ENCODE measurements around the gene MAK. TPM values are rescaled to one million over a fixed set of nuclear protein-coding genes. Genes with fewer than 3 reads are reported as not detected.
"Not testable (repeated sequence)": the region's sequence is repeated elsewhere in the genome, so short reads cannot be mapped to it uniquely, and the experiment has no call there.

Gene MAK
- total RNA-seq, 1 donor from 2014 or later = not detected

DNA sequence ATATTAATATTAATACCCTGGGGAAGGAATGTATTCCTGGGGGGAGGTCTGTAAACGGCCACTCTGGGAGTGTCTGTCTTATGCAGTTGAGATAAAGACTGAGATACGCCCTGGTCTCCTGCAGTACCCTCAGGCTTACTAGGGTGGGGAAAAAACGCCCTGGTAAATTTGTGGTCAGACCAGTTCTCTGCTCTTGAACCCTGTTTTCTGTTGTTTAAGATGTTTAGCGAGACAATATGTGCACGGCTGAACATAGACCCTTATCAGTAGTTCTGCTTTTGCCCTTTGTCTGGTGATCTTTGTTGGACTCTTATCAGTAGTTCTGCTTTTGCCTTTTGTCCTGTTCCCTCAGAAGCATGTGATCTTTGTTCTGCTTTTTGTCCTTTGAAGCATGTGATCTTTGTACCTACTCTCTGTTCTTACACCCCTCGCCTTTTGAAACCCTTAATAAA is 15.5 kb upstream of the MAK start:
- not testable (repeated sequence) for DNase-seq (ENCODE audit: low read depth in 2 of 2)

DNA sequence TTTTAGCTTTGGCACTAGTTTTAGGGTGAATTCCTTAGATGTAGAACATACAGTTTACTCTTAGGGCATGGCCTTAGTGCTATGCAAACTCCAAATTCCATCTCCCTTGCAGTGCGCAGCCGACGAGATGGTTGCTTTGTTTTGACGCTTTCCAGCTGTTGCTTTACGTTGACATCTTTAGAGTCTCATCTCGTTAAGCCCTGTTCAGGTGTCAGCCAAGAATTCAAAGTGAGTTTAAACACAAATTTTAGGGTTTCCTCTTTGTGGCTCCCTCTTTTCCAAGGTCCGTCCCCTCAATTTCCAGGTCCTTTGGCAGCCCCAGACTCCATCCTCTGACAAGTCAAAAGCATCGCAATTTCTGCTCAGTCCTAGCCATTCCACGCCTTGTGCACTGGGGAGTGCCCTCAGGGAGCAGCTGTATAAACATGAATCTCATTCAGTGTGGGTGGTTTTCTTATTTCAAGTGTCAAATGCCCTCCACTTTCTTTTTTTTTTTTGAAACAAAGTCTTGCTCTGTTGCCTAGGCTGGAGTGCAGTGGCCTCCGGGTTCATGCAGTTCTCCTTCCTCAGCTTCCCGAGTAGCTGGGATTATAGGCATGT is 14.1 kb upstream of the MAK start:
- DNase-seq (ENCODE audit: low read depth in 2 of 2) = no peak

- DNase-seq (ENCODE audit: low read depth in 2 of 2) = no peak
Observed at GRCh38 chr6:10850728-10851127, 12.4 kb upstream of the MAK start.

DNA sequence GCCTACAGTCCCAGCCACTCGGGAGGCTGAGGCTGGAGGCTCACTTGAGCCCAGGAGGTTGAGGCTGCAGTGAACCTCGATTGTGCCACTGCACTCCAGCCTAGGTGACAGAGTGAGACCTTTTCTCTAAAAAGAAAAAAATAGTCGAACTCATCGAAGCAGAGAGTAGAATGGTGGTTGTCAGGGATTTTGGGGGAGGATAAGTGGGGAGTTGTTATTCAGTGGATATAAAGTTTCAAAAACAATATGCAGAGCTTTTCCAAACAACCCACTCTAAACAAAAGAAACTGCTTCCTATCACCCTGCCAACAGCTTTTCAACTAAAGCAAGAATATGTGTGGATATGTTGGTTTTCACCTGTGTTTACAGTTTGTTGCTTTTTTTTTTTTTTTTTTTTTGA is 11.6 kb upstream of the MAK start:
- DNase-seq (ENCODE audit: low read depth in 2 of 2) = no peak

DNA sequence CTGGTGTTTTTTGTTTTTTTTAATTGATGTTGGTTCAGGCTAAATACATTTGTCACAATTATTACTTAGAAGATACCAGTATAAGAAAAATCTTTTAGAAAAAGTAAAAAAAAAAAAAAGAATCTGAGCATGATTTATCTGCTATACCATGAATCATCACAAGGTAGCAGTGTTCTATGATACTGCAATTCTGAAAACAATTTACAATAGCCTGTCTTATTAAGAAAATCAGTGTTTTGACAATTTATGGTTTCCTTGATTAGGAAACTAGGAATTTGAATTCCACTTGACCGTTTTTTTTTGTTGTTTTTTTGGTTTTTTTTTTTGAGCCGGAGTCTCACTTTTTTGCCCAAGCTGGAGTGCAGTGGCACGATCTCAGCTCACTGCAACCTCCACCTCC is 9.3 kb upstream of the MAK start:
- no peak for DNase-seq (ENCODE audit: low read depth in 2 of 2)

DNA sequence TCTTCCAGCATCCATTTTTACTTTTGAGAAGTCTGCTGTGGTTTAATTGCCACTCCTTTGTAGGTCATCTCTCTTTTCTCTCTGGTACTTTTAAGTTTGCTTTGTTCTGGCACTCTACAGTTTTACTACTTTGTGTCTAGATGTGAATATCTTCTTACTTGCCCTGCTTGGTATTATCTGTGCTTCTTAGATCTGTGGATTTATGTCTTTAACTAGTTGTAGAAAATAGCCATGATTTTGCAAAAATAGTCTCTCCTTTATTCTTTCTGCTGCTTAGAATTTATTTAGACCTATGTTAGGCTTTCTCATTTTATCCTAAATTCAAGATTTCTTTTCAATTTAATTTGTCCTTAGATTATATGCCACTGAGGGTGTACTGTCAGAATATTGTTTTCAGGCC is 5.2 kb upstream of the MAK start:
- DNase-seq (ENCODE audit: low read depth in 2 of 2) = no peak

GRCh38 chr6:10838794-10839333 is 525 bp upstream of the MAK start:
- DNase-seq (ENCODE audit: low read depth in 2 of 2) = no peak

DNA sequence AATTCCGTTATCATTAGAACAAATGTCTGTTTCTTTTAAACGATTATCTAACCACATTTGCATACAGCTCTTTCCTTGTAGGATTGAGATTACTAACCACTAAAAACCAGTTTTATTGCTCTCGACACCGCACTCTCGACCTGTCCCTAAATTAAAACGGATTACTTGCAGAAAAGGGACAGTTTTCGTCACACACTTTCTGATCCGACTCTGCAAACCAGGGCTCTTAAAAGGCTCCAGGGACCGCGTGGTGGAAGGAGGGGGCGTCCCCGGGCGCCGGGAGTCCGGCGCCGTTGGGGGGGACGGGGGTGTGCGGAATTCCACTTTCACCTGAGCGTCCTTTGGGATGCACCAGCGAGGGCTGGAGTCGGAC is 731 bp downstream of the MAK start:
- DNase-seq (ENCODE audit: low read depth in 2 of 2) = no peak

DNA sequence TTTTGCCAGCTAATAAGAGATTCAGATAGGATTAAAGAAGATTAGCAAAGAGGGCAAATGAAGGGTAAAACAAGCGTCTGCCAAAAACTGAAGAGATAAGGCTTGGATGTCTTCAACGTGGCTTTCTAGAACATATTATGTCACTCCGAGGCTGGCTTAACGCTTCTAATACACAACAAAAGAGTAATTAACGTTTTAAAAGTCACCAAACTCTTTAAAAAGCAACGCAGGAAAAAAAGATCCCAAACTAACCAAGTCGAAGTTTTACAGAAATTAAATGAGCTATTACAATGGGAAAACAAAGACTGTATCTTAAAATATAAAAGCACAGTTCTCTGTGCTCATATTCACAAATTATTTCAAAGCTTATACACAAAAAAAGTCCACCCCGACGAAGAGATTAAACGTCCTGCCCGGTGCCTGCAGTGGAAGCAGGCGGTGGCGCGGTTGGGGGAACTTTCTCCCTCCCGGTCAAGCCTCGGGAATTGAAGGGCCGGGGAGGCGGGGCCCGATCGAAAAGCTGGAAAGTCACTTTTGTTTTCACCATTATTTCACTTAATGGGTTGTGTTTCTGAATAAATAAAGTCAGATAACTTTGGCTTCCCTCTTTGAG is 1.2 kb downstream of the MAK start:
- DNase-seq (ENCODE audit: low read depth in 2 of 2) = peak in 1 of 2 donors; percentile 9

GRCh38 chr6:10834823-10835222 is 3.5 kb downstream of the MAK start:
- DNase-seq (ENCODE audit: low read depth in 2 of 2) = no peak

GRCh38 chr6:10831609-10832008 is 6.7 kb downstream of the MAK start:
- no peak for DNase-seq (ENCODE audit: low read depth in 2 of 2)

GRCh38 chr6:10824819-10825218 is 13.5 kb downstream of the MAK start:
- DNase-seq (ENCODE audit: low read depth in 2 of 2) = no peak

DNA sequence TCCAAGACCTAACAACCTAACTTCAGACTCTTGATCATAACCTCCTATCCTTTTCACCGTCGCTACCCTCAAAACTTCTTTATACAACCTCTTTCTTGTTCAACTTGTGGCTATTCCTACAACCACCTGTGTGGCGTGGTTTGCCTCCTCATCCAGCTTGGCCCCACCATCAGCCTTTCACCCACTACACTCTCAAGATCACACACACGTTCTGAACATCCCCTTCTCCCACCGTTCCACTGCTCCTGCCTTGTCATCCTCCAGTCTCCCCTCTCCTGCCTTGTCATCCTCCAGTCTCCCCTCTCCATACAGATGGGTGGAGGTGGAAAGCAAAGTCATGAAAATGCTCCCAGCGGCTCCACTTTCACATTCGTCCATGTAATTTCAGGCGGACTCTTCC is 14.0 kb downstream of the MAK start:
- DNase-seq (ENCODE audit: low read depth in 2 of 2) = no peak

DNA sequence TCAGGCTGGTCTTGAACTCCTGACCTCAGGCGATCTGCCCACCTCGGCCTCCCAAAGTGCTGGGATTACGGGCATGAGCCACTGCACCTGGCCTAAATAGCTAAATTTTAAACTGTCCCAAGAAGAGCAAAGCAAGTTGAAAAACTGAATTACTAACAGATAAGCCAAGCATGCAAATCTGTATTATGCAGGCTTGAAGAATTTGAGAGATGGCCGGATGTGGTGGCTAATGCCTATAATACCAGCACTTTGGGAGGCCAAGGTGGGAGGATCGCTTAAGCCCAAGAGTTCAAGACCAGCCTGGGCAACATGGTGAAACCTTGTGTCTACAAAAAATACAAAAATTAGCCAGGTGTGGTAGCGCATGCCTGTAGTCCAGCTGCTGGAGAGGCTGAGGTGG is 24.2 kb downstream of the MAK start:
- not testable (repeated sequence) for DNase-seq (ENCODE audit: low read depth in 2 of 2)

DNA sequence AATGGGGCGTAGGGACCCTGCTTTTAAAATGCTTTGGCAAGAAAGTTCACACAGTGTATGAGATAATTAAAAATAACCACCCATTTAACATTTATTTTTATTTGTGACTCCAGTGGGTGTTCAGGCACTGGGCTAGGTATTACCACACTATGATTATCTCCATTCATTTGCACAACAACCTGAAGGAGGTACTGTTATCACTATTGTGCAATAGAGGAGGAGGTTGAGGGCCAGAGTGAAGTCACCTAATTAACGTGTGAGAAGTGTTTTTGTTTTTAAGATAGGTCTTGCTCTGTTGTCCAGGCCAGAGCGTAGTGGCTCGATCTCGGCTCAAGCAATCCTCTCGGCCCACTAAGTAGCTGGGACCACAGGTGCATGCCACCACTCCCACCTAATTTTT is 29.2 kb downstream of the MAK start:
- DNase-seq (ENCODE audit: low read depth in 2 of 2) = no peak

- no peak for DNase-seq (ENCODE audit: low read depth in 2 of 2)
Observed at GRCh38 chr6:10808376-10808775, 30.0 kb downstream of the MAK start.

- DNase-seq (ENCODE audit: low read depth in 2 of 2) = peak; percentile 41 to 68
Observed at GRCh38 chr6:10801224-10801848, 37.0 kb downstream of the MAK start.

DNA sequence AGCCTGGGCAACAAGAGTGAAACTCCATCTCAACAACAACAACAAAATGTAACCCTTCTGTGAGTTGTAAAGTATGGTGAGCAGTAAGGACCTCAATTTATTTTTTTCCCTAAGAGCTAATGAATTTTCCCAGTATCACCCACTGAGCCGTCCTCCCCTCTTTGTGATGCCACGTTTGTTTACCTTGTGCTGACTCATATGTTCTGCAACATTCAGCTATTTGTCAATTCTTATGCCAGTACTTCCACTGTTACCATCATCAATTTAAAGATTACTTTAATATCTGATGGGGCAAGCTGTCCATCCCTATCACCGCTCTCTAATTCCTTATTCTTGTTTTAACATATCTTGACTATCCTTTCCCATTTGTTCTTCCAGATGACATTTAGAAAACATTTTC is 37.5 kb downstream of the MAK start:
- DNase-seq (ENCODE audit: low read depth in 2 of 2) = peak in 1 of 2 donors; percentile 34

DNA sequence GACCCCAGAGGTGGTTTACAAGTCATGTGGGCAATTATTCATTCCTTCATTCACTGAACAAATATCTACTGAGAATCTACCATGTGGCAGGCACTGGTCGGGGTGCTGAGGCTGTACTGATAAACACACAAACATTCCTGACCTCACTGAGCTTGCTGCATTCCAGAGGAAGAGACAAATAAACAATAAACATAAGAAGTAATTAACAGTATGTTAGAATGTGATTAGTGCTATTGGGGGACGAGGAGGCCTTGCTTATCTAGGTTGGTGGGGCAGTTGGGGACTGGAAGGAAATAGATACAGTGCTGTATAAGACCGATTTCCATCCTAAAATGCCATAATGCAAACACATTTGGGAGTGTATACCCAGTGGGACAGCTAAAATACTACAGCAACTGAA is 44.1 kb downstream of the MAK start:
- no peak for DNase-seq (ENCODE audit: low read depth in 2 of 2)

DNA sequence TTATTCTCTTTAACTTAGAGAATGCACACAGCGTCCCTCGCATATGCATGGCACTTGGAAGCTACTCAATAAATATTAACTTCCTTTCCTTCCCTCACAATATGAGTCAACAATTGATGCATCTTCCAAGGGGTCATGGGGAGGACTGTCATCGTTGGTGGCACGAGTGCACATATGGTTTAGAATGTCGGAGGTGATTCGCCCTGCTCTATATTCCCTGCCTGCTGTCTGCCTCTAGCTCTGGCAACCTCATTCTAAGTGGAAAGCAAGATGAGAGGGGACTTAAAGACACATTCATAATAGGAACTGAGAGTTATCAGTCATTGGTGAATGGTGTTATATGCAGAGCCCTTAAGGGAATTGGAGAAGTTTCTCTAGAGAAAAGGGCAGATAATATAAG is 44.6 kb downstream of the MAK start:
- no peak for DNase-seq (ENCODE audit: low read depth in 2 of 2)

DNA sequence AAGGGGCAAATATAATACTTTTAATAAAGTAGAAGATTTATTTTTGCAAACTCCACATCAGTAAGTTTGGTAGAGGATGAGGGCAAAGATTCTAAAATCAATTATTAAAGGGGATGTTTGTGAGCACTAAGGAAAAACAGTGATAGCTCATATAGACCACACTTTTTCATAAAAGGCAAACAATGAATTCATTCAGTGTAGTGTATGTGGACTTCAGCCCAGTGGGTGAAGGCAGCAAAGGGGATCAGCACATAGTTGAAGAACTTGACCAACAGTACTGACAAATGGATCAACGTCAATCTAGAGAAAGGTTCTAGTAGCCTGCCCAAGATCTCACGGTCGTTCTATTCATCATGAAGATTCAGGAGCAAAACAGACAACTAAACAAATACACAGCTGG is 45.3 kb downstream of the MAK start:
- no peak for DNase-seq (ENCODE audit: low read depth in 2 of 2)

GRCh38 chr6:10792101-10792500 is 46.2 kb downstream of the MAK start:
- DNase-seq (ENCODE audit: low read depth in 2 of 2) = no peak

DNA sequence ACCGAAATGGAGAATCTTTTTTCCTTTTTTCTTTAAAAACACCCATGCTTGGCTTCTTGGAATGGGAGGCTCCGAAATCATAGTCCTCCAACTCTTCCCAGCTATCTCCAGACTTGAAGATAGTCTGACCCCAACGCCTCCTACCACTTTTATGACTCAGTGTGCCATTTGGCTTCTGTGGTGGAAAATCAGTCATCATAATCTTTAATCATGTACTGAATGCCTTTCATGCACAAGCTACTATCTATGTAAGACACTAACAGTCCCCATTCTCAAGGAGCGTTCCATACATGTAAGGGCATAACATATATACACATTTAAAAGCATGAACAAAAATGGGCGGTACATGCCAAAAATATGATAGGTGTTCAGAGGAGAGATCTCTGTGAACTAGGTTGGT is 46.7 kb downstream of the MAK start:
- DNase-seq (ENCODE audit: low read depth in 2 of 2) = no peak

Measured in dermis microvascular lymphatic vessel endothelial cell (primary cell).